Measurements from ENCODE around the gene EXOC6B.

DNA sequence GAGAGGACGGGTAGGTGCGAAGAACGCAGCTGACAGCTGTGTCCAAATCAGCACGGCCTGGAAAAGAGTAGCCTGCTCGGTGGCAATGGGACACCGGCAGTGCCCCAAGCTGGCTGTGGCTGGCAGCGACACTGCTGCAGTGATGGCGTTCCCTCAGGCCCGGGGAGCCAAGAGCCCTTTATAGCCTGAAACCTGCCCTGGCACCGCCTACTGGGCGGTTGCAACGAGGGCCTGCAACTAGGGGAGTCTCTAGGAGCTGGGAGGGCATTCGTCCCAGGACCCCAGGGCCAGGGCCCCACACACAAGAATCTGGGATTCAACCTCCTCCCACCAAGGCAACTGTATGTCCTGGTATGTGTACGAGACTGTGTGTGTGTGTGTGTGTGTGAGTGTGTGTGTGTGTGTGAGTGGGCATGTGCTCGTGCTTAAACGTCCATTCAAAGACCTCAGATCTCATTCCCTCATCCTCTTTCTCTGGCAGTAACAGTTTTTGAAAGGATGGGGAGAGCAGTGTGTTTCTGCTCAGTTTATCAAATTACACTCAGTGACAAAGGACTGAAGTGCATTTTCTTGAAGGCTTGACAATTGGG is 671.4 kb downstream of the EXOC6B start:
- TF ChIP-seq ZNF707 (CRISPR knock-in tag; conservative IDR thresholded peaks at IDR 0.05) (no peak), NRF1 (conservative IDR thresholded peaks at IDR 0.05 in 1 of 2, IDR thresholded peaks at IDR 0.05 in 1 of 2) (no peak), HDAC8 (tag; IDR thresholded peaks at IDR 0.05) (no peak), POU5F1 (IDR thresholded peaks at IDR 0.05; ENCODE audit: borderline replicate concordance, low read depth, low read length, partially characterized antibody) (no peak), RFX5 (IDR thresholded peaks at IDR 0.05; ENCODE audit: low read depth, low read length) (no peak)
- TF ChIP-seq, protein P1, sequence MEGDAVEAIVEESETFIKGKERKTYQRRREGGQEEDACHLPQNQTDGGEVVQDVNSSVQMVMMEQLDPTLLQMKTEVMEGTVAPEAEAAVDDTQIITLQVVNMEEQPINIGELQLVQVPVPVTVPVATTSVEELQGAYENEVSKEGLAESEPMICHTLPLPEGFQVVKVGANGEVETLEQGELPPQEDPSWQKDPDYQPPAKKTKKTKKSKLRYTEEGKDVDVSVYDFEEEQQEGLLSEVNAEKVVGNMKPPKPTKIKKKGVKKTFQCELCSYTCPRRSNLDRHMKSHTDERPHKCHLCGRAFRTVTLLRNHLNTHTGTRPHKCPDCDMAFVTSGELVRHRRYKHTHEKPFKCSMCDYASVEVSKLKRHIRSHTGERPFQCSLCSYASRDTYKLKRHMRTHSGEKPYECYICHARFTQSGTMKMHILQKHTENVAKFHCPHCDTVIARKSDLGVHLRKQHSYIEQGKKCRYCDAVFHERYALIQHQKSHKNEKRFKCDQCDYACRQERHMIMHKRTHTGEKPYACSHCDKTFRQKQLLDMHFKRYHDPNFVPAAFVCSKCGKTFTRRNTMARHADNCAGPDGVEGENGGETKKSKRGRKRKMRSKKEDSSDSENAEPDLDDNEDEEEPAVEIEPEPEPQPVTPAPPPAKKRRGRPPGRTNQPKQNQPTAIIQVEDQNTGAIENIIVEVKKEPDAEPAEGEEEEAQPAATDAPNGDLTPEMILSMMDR (IDR thresholded peaks at IDR 0.05 in 2 of 3, conservative IDR thresholded peaks at IDR 0.05 in 1 of 3; ENCODE audit: insufficient read depth in 2 of 3, low read depth in 1 of 3, low read length in 3 of 3) = no peak
- TF ChIP-seq, protein P2, sequence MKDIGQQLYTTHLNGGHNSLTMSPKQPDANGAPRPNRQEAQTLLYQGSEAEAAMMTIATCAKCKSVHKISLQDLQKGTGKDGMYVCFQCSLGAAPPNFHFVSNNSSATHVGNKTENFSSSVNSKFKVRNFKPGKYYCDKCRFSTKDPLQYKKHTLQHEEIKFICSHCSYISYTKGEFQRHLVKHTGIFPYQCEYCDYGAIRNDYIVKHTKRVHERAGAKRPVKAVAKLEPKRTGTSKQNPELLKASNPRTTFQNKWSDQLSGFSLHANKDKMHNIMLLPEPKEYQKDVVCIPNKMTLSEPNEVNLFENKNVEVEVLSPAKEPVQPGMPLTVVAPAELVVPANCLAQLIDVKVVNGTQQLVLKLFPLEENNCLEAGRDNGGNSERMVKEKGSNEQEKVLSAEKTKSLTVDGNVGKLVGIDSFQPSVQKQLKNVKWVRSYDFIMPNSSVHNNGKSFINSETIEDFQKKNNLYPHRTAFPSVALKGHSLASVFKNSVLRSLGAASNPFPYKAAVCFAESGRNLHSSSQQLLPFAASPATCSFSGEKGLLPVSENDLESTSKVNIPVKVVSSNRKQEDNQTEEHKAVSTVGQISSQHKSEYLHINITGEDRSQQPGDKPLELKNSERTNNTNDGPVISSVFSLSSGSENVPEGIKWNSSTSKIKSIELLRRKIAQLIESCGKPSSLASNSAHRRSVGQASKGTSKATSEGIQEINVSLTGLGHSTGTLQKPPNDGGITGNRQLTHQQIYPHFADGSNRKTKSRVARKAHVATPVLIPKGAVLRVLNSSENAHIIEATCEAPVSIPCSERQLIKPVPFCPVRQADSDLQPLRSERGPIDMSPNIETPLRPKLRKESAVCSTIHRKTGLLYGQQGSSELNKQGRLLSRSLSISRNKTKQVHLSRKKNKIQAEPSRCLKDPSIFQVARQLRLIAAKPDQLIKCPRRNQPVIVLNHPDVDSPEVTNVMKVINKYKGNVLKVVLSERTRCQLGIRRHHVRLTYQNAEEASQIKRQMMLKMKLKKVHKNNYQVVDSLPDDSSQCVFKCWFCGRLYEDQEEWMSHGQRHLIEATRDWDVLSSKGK (CRISPR knock-in tag; IDR thresholded peaks at IDR 0.05) = no peak

Data from K562 (cell line).